Subcutaneous adipose tissue (tissue), 4 donors: ENCODE measurements around the gene TBATA. TPM values are rescaled to one million over a fixed set of nuclear protein-coding genes. Genes with fewer than 3 reads are reported as not detected.

Experiments
- total RNA-seq, 4 donors: library from RNA; depleted of rRNA; stranded (reverse); fragments of >200 nt; gene quantifications; one replicate each; pipeline ENCODE4 v1.1.0, GENCODE V29; 2016
- TF ChIP-seq, protein P1 (sequence below): fragments of 450-650 bp; IDR thresholded peaks from one replicate; pipeline ENCODE4 v1.5.1; 2016; ENCODE audit warnings: low read depth, mild to moderate bottlenecking, control low read depth, antibody characterized with exemption, moderate library complexity

Gene TBATA
- total RNA-seq, 4 donors from 2014 or later: 1.1 TPM; not detected in 3

DNA sequence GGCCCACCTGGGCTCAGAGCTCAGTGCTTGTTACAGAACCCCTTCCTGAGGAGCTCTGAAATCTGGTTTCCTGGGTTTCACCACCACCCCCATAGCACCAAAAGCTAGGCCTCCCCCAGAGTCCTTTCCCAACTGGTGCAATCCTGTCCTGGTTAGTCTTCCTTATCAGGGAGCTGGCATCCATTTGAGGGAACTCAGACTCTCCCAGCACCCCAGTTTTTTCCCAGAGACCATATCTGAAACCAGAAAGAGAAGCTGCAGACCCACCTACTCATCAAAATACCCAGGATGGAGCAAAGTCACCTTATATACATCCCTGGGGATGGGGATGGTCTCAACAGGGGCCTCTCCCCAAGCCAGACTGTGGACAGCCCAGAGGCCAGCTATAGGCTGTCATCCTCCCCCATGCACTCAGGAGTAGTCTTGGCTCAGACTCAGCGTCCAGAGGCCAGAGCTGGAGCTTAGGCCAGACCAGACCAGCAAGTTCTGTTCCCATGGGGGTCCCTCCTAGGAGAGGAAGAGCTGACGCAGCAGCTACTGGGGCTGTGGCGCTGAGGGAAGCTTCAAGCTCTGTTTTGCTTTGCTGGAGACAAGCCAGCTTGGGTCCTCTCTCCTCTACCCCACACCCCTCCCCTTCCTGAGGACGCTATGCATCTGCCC, 3.0 kb downstream of the TBATA start:
- TF ChIP-seq, protein P1, sequence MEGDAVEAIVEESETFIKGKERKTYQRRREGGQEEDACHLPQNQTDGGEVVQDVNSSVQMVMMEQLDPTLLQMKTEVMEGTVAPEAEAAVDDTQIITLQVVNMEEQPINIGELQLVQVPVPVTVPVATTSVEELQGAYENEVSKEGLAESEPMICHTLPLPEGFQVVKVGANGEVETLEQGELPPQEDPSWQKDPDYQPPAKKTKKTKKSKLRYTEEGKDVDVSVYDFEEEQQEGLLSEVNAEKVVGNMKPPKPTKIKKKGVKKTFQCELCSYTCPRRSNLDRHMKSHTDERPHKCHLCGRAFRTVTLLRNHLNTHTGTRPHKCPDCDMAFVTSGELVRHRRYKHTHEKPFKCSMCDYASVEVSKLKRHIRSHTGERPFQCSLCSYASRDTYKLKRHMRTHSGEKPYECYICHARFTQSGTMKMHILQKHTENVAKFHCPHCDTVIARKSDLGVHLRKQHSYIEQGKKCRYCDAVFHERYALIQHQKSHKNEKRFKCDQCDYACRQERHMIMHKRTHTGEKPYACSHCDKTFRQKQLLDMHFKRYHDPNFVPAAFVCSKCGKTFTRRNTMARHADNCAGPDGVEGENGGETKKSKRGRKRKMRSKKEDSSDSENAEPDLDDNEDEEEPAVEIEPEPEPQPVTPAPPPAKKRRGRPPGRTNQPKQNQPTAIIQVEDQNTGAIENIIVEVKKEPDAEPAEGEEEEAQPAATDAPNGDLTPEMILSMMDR: no peak

DNA sequence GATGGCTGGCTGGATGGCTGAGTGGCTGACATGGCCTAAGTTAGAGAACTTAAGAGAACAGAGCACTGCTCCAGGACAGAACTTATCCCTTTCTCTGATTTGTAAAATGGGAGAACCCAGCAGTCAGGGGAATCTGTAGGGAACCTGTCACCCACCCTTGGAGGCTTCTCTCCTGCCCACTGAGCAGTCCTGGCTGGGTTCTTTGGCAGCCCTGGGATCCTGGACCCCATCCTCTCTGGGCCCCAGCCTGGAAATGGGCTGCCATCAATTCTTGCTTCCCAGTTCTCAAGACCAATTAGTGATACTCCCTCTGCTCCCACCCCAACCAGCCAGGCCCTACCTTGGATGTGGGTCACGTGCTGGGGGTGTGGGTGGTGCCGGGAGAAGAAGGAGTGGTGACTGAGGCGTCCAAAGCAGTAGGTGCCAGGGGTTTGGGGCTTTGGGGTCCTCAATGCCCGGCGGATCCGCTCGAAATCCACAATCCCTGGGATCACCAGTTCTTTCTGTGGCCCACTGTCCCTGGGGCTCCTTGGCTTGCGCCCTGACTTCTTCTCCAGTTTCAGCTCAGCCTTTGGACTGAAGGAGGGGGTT, 3.6 kb downstream of the TBATA start:
- TF ChIP-seq, protein P1: no peak

- TF ChIP-seq, protein P1: no peak
These were observed 4.4 kb downstream of the TBATA start for GRCh38 chr10:70780772-70781171.

GRCh38 chr10:70780370-70780760, 4.8 kb downstream of the TBATA start:
- TF ChIP-seq, protein P1: no peak

- TF ChIP-seq, protein P1: no peak
These were observed 5.4 kb downstream of the TBATA start for GRCh38 chr10:70779511-70780369.

GRCh38 chr10:70779088-70779487, 6.1 kb downstream of the TBATA start:
- TF ChIP-seq, protein P1: no peak
